BLaER1 (cell line): ENCODE measurements around the gene PCBD1.
A peak's percentile ranks its signal among the peaks of the same experiment; 100 is the strongest.
"Not testable (repeated sequence)": the region's sequence is repeated elsewhere in the genome, so short reads cannot be mapped to it uniquely, and the experiment has no call there.

ENCODE experiments used
- H3K27ac ChIP-seq: shearing (Covaris generic); formaldehyde crosslinking; 2 replicates; pipeline ENCODE4 v1.8.1; 2022
- H3K27me3 ChIP-seq: shearing (Covaris generic); formaldehyde crosslinking; 2 replicates; pipeline ENCODE4 v1.8.1; 2022
- H3K36me3 ChIP-seq: shearing (Covaris generic); formaldehyde crosslinking; 2 replicates; pipeline ENCODE4 v1.8.1; 2022
- H3K4me1 ChIP-seq: shearing (Covaris generic); formaldehyde crosslinking; 2 replicates; pipeline ENCODE4 v1.8.1; 2022
- H3K4me2 ChIP-seq: shearing (Covaris generic); formaldehyde crosslinking; 2 replicates; pipeline ENCODE4 v1.8.1; 2022
- H3K4me3 ChIP-seq: shearing (Covaris generic); formaldehyde crosslinking; 2 replicates; pipeline ENCODE4 v1.8.1; 2022
- H3K9ac ChIP-seq: shearing (Covaris generic); formaldehyde crosslinking; 2 replicates; pipeline ENCODE4 v1.8.1; 2022
- H3K9me3 ChIP-seq: shearing (Covaris generic); formaldehyde crosslinking; 2 replicates; pipeline ENCODE4 v1.8.1; 2022
- H4K20me1 ChIP-seq: shearing (Covaris generic); formaldehyde crosslinking; 2 replicates; pipeline ENCODE4 v1.8.1; 2022
- Cebpa-rat ChIP-seq: shearing (Covaris generic); IDR thresholded peaks from 2 replicates; pipeline ENCODE4 v1.8.1; 2022

PCBD1 gene

DNA sequence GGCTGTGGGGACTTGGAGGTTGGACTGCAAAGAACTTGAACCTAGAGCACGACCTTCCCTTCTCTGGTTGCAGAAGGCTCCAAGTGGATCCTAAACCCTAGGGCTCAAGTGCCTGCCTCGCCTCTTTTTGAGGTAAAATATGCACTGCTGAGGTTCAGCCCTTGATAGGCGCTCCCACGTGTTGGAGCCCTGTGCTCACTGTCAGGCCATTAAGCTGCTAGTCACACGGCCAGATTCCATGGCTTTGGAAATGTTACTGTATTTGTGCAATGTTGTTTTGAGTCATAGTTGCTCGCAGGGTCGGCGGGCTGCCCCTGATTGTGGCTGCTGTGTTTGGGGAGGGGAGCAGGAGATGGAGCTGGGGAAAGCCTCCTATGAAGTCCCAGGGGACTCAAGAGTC is 39.8 kb upstream of the PCBD1 start:
- Histone ChIP-seq H3K4me2 (peak overlapping the region; percentile 50), H3K27ac (no peak overlapping the region), H3K36me3 (no peaks in the 10 kb centered on the region), H3K9ac (no peak overlapping the region), H3K9me3 (no peaks in the 10 kb centered on the region), H3K4me3 (no peak overlapping the region), H3K27me3 (no peaks in the 10 kb centered on the region), H3K4me1 (peaks cover 21% of the 10 kb centered on the region), H4K20me1 (no peaks in the 10 kb centered on the region)
- no peak for TF ChIP-seq Cebpa-rat

DNA sequence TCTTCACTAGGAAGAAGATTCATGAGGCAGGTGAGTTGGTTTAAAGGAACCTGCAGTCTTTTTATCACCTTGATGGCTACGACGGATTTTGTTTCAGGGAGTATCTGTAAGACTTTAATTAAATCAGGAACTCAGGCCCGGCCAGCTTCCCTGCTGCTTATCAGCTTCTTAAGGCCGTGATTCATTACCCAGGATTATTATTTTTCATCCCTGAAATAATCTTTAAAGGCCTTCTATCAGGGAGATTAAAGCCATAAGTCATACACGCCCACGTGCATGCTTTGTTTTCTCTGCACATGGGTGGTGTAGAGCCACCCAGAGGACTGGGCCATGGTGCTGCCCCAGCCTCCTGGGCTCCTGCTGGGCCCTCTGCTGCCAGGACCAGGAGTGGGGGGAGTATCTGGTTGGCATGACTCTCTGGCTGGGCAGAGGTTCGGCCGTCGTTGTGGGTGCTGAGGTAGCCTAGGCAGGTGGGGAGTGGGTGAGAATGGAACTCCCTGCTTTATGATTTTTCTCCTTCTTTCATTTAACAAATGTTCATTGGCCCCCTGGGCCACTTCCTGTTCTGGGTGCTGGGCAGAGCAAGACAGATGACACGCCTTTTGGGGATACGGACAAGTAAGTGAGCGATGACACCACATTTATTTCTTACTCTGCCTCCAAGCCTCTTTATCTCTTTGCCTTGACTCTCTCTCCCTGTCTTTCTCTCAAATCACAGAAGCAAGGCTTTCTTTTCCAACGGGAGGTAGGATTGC is 39.0 kb upstream of the PCBD1 start:
- Histone ChIP-seq H4K20me1 (no peaks in the 10 kb centered on the region), H3K36me3 (no peaks in the 10 kb centered on the region), H3K27ac (no peak overlapping the region), H3K4me2 (0 out of 2 replicates have a peak overlapping the region, but pooled peaks have one; percentile 50), H3K9me3 (no peaks in the 10 kb centered on the region), H3K27me3 (no peaks in the 10 kb centered on the region), H3K4me1 (peaks cover 21% of the 10 kb centered on the region), H3K9ac (no peak overlapping the region), H3K4me3 (no peak overlapping the region)
- TF ChIP-seq Cebpa-rat: no peak

DNA sequence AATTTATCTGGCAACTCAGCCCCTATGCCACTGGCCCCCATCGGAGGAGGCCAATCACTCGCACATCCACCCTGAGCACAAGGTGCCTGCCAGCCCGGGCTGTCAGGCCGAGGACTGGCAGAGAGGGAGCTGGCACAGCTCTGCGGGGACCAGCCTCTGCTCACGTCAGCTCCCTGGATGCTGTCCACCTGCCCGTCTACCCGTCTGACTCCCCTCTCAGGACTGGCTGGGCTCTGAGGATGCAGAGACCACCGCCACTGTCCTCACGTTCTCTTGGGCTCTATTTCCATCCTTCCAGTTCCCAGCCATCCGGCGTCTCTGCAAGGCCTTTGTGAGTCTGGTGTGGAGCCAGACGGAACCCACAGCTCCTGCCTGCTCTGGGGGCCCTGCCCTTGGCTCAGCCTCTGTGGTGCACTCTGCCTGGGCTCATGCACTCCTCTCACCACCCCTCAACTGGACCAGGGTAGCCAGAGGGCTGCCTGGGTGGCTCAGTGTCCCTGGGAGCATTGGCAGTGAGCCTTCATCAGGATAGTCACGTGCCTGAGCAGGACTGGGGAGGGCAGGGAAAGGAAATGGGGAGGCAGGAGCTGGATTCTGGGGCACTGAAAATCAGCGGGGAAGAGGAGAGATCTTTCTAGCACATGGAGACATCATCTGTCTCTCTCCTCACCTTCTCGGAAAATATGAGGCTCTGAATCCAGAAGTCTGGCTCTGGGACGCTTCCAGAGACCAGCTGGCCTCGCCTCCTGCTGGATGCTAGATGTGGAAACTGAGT is 38.0 kb upstream of the PCBD1 start:
- H4K20me1 ChIP-seq: no peaks in the 10 kb centered on the region
- H3K9ac ChIP-seq: no peak overlapping the region; the same call in 1 of the 2 replicates
- H3K4me2 ChIP-seq: no peak overlapping the region
- no peaks in the 10 kb centered on the region for H3K9me3 ChIP-seq
- TF ChIP-seq Cebpa-rat: no peak
- H3K36me3 ChIP-seq: no peaks in the 10 kb centered on the region
- H3K4me3 ChIP-seq: no peak overlapping the region
- no peaks in the 10 kb centered on the region for H3K27me3 ChIP-seq
- peaks cover 21% of the 10 kb centered on the region for H3K4me1 ChIP-seq
- H3K27ac ChIP-seq: no peak overlapping the region

DNA sequence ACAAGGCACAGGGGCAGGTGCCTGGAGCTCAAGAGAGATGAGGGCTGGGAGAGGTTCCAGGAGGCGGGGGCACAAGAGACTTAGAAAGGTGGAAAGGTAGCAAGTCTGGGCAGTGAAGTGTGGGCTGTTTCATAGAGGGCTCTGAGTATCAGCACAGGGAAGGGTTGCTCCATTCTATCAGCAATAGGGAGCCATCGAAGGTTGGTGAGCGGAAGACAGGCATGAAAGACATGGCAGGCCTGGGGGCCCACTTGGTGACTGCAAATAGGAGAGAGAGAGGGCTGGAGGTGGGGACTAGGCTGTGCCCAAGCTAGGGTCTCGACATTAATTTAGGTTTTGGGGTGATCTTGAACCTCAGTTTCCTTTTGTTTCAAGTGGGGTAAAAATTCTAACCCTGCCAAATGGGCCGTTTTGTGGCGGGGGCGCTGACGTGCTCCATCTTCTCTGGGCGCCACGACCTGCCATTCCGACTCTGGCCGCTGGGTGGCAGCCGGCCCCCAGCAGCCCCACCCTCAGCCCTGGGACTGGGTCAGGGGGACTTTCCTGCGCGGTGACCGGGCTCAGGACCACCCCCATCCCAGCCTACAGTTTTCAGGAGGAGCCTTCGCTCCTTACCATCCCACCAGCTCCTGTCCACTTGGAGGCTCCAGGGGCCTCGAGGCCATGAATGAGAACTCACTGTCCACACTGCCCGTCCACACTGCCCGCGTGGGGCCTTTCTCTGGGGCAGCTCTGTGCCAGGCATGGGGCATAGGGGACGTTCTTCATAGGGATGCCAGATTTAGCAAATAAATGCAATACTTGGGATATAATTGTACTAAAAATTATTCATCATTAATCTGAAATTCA is 37.2 kb upstream of the PCBD1 start:
- Histone ChIP-seq H3K27me3 (no peaks in the 10 kb centered on the region), H3K36me3 (no peaks in the 10 kb centered on the region), H3K9ac (no peak overlapping the region), H3K4me1 (peaks cover 21% of the 10 kb centered on the region), H3K9me3 (no peaks in the 10 kb centered on the region), H4K20me1 (no peaks in the 10 kb centered on the region), H3K4me2 (no peak overlapping the region), H3K27ac (no peak overlapping the region), H3K4me3 (no peak overlapping the region)
- no peak for TF ChIP-seq Cebpa-rat

DNA sequence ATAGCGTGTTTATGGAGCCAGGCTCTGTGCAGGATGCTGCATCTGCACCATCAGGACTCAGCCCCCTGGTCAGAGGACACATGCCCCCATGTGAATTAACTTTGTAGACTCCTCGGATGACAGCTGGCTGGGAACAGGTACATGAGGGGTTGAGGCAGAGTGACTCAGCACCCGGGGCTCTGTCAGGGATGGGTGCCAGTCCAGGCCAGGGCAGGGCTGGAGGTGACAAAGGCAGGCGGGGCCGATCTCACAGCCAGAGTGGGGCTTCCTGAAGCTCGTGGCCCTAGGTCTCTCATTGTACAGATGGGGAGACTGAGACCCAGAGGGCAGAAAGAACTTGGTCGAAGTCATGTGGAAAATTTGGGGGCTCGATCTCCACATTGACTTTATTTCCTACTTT is 35.3 kb upstream of the PCBD1 start:
- Histone ChIP-seq H4K20me1 (no peaks in the 10 kb centered on the region), H3K4me2 (no peak overlapping the region), H3K9ac (no peak overlapping the region), H3K27me3 (no peaks in the 10 kb centered on the region), H3K4me3 (no peak overlapping the region), H3K9me3 (no peaks in the 10 kb centered on the region), H3K4me1 (peaks cover 26% of the 10 kb centered on the region), H3K27ac (no peak overlapping the region), H3K36me3 (no peaks in the 10 kb centered on the region)
- TF ChIP-seq Cebpa-rat: no peak

DNA sequence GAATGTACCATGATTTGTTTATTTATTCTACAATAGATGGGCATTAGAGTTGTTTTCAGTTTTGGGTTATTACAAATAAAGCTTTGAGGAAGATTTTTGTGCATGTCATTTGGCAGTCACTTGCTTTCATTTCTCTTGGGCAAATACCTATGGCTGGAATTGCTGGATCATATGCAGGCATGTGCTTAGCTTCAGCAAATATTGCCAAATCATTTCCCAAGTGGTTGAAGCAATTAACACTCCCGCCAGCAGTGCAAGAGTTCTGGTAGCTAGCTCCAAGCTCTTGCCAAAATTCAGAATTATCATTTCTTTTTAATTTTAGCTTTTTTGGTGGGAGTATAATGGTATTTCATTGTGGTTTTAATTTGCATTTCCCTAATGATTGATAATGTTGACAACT is 32.9 kb upstream of the PCBD1 start:
- Histone ChIP-seq H4K20me1 (no peaks in the 10 kb centered on the region; the same call in 1 of the 2 replicates), H3K9me3 (no peaks in the 10 kb centered on the region), H3K27ac (no peak overlapping the region), H3K4me2 (no peak overlapping the region), H3K4me3 (no peak overlapping the region), H3K27me3 (no peaks in the 10 kb centered on the region), H3K9ac (no peak overlapping the region), H3K4me1 (peaks cover 10% of the 10 kb centered on the region; the same call in 1 of the 2 replicates), H3K36me3 (no peaks in the 10 kb centered on the region)
- no peak for TF ChIP-seq Cebpa-rat

DNA sequence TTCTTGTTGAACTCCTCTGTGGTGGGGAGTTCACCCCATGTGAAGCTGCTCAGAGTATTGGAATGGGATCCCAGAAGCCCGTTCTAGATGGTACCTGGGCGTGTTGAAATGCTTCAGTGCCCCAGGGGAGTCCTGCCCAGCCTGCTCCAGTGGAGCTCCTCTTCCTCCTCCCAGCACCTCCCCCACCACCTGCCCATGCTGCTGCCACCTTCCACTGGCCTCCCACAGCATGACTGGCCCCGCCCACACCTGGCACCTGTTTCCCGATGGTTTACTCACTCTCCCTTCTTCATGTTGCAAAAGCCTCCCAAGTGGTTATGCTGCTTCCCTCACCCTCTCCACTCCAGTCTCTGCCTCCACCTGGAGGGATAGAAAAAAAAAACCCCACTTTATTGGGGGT is 32.2 kb upstream of the PCBD1 start:
- Histone ChIP-seq H3K36me3 (no peaks in the 10 kb centered on the region), H3K4me1 (peaks cover 10% of the 10 kb centered on the region; the same call in 1 of the 2 replicates), H3K9me3 (no peaks in the 10 kb centered on the region), H3K27me3 (no peaks in the 10 kb centered on the region), H3K4me3 (no peak overlapping the region), H4K20me1 (no peaks in the 10 kb centered on the region; the same call in 1 of the 2 replicates), H3K27ac (no peak overlapping the region), H3K9ac (no peak overlapping the region), H3K4me2 (no peak overlapping the region)
- no peak for TF ChIP-seq Cebpa-rat

DNA sequence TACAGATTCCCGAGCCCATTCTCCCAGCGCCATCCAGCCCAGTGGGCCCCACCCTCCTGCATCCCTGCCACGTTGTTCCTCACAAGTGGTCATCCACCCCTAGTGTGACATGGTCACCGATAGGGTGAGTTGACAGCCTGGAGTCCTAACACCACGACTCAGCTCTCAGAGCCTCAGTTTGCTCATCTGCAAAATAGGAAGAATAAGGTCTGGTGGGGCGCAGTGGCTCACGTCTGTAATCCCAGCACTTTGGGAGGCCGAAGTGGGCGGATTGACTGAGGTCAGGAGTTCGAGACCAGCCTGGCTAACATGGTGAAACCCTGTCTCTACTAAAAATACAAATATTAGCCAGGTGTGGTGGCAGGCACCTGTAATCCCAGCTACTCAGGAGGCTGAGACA is 31.5 kb upstream of the PCBD1 start:
- H3K9ac ChIP-seq, H3K4me3 ChIP-seq, H3K9me3 ChIP-seq, H3K4me2 ChIP-seq, H4K20me1 ChIP-seq, H3K36me3 ChIP-seq, H3K4me1 ChIP-seq, H3K27ac ChIP-seq, H3K27me3 ChIP-seq: not testable (repeated sequence)

DNA sequence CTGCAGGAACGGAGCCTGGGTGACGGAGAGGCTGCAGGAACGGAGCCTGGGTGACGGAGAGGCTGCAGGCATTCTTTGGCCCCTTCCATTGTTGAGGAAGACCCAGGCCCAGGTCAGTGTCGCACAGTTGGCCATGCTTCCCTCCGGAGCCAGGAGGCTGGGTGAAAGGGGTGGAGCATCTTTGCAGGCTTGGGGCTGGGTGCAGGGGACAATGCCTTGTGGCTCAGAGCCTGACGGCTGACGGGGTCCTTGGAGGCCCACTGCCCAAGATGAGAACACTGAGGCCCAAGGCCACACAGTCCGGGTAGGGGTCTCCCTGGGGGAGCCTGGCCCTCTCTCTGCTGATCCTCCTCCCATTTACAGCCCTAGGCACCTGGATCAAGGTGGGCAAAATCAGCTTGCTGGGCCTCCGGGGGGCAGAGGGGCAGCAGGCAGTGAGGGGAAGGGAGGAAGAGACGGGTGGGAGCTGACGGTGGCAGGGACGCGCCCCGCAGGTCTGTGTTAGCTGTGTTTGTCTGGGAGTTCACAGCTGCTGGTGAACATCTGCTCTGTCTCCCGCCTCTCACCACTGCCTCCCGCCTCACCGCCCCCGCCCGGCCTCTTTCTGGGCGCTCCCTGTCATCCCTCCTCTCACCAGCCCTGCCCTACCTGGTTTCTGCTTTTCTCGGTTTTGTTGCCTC is 30.6 kb upstream of the PCBD1 start:
- Histone ChIP-seq H3K4me3 (no peak overlapping the region), H3K27me3 (no peaks in the 10 kb centered on the region), H3K27ac (0 out of 2 replicates have a peak overlapping the region, but pooled peaks have one; percentile 22), H3K4me1 (peaks cover 10% of the 10 kb centered on the region; the same call in 1 of the 2 replicates), H3K9me3 (no peaks in the 10 kb centered on the region), H4K20me1 (no peaks in the 10 kb centered on the region; the same call in 1 of the 2 replicates), H3K9ac (no peak overlapping the region), H3K36me3 (no peaks in the 10 kb centered on the region), H3K4me2 (peak overlapping the region; percentile 39)
- no peak for TF ChIP-seq Cebpa-rat
